HEK293 (cell line): ENCODE results near the gene CARNS1.

Experiments
- CTCF ChIP-seq: fragments of 450-650 bp; formaldehyde crosslinking; IDR thresholded peaks from 2 replicates; pipeline ENCODE4 v1.5.1; 2016; ENCODE audit warnings: missing biosample characterization, missing genetic modification characterization
- HOXC10 ChIP-seq: sonication (generic); formaldehyde crosslinking; IDR thresholded peaks from 2 replicates; pipeline ENCODE4 v1.8.1; 2023; ENCODE audit warnings: mild to moderate bottlenecking, missing genetic modification reagents
- REST ChIP-seq: fragments of 450-650 bp; formaldehyde crosslinking; IDR thresholded peaks from 2 replicates; pipeline ENCODE4 v1.5.1; 2016; ENCODE audit warnings: missing biosample characterization, missing genetic modification characterization
- TCF7L2 ChIP-seq: IDR thresholded peaks from 2 replicates; pipeline ENCODE4 v1.6.1; 2011; ENCODE audit warnings: low read depth, mild to moderate bottlenecking, inconsistent platforms, low read length, moderate library complexity, borderline replicate concordance
- ZIC2 ChIP-seq: fragments of 450-650 bp; formaldehyde crosslinking; IDR thresholded peaks from 2 replicates; pipeline ENCODE4 v1.5.1; 2016; ENCODE audit warnings: missing biosample characterization, missing genetic modification characterization
- ZNF121 ChIP-seq: fragments of 450-650 bp; formaldehyde crosslinking; IDR thresholded peaks from 2 replicates; pipeline ENCODE4 v1.5.1; 2016; ENCODE audit warnings: missing biosample characterization, missing genetic modification characterization
- ZNF19 ChIP-seq: fragments of 450-650 bp; formaldehyde crosslinking; IDR thresholded peaks from 2 replicates; pipeline ENCODE4; 2016; ENCODE audit warnings: missing biosample characterization, missing genetic modification characterization, low read depth
- ZNF513 ChIP-seq: fragments of 450-650 bp; IDR thresholded peaks from 2 replicates; pipeline ENCODE4 v1.5.1; 2018; ENCODE audit warnings: missing biosample characterization, missing genetic modification characterization
- ZNF548 ChIP-seq: fragments of 450-650 bp; formaldehyde crosslinking; IDR thresholded peaks from 2 replicates; pipeline ENCODE4 v1.5.1; 2016; ENCODE audit warnings: missing biosample characterization, missing genetic modification characterization
- ZNF776 ChIP-seq: fragments of 450-650 bp; formaldehyde crosslinking; IDR thresholded peaks from 2 replicates; pipeline ENCODE4 v1.5.0; 2017; ENCODE audit warnings: missing biosample characterization, missing genetic modification characterization, borderline replicate concordance
- TF ChIP-seq, protein P1 (sequence below): fragments of 450-650 bp; formaldehyde crosslinking; IDR thresholded peaks from 2 replicates; pipeline ENCODE4 v1.5.1; 2016; ENCODE audit warnings: missing biosample characterization, missing genetic modification characterization

DNA sequence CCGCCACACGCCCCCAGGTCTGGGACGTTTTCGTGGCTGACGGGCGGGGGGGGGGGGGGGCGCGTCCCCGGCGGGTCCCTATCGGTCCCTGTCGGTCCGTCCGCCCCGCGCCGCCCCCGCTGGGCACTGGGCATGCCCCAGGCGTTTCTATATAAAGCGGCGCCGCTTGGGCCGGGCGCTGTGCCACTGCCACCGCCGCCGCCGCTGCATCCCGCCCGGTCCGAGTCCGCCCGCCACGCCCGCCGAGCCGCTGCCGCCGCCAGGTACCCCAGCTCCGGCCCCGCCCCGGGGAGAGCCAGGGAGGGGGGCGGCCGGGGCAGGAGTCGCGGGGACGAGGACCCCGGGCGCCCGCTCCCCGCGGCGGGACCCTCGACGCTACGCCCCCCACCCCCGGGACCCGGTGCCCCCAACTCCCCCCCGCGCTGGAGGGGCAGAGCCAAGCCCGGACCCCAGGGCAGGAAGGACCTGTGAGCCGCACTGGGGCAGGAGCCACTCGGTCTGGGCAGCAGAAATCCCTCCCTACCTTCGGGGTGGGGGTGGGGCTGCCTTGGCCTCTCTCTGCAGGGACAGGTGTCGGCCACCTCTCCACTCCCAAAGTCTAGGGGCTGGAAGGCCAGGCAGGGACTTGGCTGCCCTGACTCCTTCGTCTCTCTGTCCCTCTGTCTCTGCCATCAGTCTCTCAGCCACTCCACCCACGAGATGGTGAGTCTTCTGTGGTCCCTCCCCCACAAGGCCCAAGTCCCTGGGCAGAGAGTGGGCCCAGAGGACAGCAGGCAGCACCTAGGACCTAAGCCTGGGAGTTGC, at the start of gene CARNS1:
- TF ChIP-seq ZNF19 = no peak
- no peak for TF ChIP-seq ZNF513 (tag by site-specific recombination)
- no peak for TF ChIP-seq CTCF (tag by site-specific recombination)
- no peak for TF ChIP-seq ZIC2 (tag by site-specific recombination)
- TF ChIP-seq TCF7L2 = no peak
- no peak for TF ChIP-seq ZNF776 (tag by site-specific recombination)
- TF ChIP-seq ZNF548 (tag by site-specific recombination) = no peak
- TF ChIP-seq, protein P1, sequence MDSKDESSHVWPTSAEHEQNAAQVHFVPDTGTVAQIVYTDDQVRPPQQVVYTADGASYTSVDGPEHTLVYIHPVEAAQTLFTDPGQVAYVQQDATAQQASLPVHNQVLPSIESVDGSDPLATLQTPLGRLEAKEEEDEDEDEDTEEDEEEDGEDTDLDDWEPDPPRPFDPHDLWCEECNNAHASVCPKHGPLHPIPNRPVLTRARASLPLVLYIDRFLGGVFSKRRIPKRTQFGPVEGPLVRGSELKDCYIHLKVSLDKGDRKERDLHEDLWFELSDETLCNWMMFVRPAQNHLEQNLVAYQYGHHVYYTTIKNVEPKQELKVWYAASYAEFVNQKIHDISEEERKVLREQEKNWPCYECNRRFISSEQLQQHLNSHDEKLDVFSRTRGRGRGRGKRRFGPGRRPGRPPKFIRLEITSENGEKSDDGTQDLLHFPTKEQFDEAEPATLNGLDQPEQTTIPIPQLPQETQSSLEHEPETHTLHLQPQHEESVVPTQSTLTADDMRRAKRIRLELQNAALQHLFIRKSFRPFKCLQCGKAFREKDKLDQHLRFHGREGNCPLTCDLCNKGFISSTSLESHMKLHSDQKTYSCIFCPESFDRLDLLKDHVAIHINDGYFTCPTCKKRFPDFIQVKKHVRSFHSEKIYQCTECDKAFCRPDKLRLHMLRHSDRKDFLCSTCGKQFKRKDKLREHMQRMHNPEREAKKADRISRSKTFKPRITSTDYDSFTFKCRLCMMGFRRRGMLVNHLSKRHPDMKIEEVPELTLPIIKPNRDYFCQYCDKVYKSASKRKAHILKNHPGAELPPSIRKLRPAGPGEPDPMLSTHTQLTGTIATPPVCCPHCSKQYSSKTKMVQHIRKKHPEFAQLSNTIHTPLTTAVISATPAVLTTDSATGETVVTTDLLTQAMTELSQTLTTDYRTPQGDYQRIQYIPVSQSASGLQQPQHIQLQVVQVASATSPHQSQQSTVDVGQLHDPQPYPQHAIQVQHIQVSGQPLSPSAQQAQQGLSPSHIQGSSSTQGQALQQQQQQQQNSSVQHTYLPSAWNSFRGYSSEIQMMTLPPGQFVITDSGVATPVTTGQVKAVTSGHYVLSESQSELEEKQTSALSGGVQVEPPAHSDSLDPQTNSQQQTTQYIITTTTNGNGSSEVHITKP (tag by site-specific recombination) = no peak
- no peak for TF ChIP-seq ZNF121 (tag by site-specific recombination)
- TF ChIP-seq HOXC10 (CRISPR knock-in tag) = no peak
- TF ChIP-seq REST (tag by site-specific recombination) = no peak
